Neural cell (in vitro differentiated cells): ENCODE data around the gene AARS1.

ENCODE experiments used
- EP300 ChIP-seq: fragments of 450-650 bp; conservative IDR thresholded peaks from 2 replicates; pipeline ENCODE4 v1.6.1; 2014; ENCODE audit warnings: antibody characterized with exemption, mild to moderate bottlenecking, moderate library complexity; ENCODE audit not compliant: poor library complexity, severe bottlenecking
- EZH2 ChIP-seq: fragments of 200-600, 300-800 bp; shearing (Covaris generic), sonication (generic); IDR thresholded peaks from 2 replicates; pipeline ENCODE4 v1.6.1; 2014; ENCODE audit warnings: antibody characterized with exemption, low read length, borderline replicate concordance, mild to moderate bottlenecking; ENCODE audit not compliant: insufficient read depth, poor library complexity, severe bottlenecking
- MXI1 ChIP-seq: fragments of 450-650 bp; conservative IDR thresholded peaks from 2 replicates; pipeline ENCODE4 v1.6.1; 2014; ENCODE audit warnings: antibody characterized with exemption, mild to moderate bottlenecking; ENCODE audit not compliant: poor library complexity, severe bottlenecking
- POLR2AphosphoS5 ChIP-seq: IDR thresholded peaks from 2 replicates; pipeline ENCODE4 v1.6.1; 2012
- RAD21 ChIP-seq: fragments of 450-650 bp; conservative IDR thresholded peaks from 2 replicates; pipeline ENCODE4 v1.6.1; 2014; ENCODE audit warnings: antibody characterized with exemption, mild to moderate bottlenecking, moderate library complexity
- SMC3 ChIP-seq: fragments of 450-650 bp; conservative IDR thresholded peaks from 2 replicates; pipeline ENCODE4 v1.6.1; 2014; ENCODE audit warnings: antibody characterized with exemption, mild to moderate bottlenecking, moderate library complexity; ENCODE audit not compliant: poor library complexity
- TAF1 ChIP-seq: IDR thresholded peaks from 2 replicates; pipeline ENCODE4 v1.6.1; 2012; ENCODE audit warnings: low read depth
- TF ChIP-seq, protein P1 (sequence below): fragments of 450-650 bp; IDR thresholded peaks from 2 replicates; pipeline ENCODE4 v1.5.1; 2014; ENCODE audit warnings: antibody characterized with exemption, mild to moderate bottlenecking, moderate library complexity; ENCODE audit not compliant: poor library complexity, severe bottlenecking
- TF ChIP-seq, protein P2 (sequence below): IDR thresholded peaks from 2 replicates; pipeline ENCODE4 v1.6.1; 2012; ENCODE audit warnings: borderline replicate concordance

DNA sequence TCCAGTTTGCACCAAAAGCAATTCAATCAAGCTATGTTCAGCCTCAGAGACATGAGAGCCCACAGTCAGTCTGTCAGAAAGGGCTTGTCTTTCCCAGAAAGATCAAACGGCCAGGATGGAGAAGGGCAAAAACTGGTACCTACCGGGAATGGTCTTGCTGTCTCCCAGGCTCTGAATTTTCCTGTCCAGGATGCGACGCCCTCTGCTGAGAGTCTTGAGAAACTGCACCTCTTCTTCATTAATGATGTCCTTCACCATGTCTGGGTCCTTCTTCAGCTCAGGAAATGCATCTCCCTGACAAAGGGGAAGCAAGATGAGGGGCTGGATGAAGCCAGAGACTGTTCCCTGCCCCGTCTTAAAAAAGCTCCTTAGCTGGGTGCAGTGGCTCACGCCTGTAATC lies 21.8 kb downstream of the AARS1 start:
- TF ChIP-seq, protein P1, sequence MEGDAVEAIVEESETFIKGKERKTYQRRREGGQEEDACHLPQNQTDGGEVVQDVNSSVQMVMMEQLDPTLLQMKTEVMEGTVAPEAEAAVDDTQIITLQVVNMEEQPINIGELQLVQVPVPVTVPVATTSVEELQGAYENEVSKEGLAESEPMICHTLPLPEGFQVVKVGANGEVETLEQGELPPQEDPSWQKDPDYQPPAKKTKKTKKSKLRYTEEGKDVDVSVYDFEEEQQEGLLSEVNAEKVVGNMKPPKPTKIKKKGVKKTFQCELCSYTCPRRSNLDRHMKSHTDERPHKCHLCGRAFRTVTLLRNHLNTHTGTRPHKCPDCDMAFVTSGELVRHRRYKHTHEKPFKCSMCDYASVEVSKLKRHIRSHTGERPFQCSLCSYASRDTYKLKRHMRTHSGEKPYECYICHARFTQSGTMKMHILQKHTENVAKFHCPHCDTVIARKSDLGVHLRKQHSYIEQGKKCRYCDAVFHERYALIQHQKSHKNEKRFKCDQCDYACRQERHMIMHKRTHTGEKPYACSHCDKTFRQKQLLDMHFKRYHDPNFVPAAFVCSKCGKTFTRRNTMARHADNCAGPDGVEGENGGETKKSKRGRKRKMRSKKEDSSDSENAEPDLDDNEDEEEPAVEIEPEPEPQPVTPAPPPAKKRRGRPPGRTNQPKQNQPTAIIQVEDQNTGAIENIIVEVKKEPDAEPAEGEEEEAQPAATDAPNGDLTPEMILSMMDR, result peak; percentile 55
- TF ChIP-seq POLR2AphosphoS5 (no peak), EZH2 (no peak), RAD21 (no peak), MXI1 (no peak), TAF1 (no peak), EP300 (no peak), SMC3 (peak; percentile 13)
- TF ChIP-seq, protein P2, sequence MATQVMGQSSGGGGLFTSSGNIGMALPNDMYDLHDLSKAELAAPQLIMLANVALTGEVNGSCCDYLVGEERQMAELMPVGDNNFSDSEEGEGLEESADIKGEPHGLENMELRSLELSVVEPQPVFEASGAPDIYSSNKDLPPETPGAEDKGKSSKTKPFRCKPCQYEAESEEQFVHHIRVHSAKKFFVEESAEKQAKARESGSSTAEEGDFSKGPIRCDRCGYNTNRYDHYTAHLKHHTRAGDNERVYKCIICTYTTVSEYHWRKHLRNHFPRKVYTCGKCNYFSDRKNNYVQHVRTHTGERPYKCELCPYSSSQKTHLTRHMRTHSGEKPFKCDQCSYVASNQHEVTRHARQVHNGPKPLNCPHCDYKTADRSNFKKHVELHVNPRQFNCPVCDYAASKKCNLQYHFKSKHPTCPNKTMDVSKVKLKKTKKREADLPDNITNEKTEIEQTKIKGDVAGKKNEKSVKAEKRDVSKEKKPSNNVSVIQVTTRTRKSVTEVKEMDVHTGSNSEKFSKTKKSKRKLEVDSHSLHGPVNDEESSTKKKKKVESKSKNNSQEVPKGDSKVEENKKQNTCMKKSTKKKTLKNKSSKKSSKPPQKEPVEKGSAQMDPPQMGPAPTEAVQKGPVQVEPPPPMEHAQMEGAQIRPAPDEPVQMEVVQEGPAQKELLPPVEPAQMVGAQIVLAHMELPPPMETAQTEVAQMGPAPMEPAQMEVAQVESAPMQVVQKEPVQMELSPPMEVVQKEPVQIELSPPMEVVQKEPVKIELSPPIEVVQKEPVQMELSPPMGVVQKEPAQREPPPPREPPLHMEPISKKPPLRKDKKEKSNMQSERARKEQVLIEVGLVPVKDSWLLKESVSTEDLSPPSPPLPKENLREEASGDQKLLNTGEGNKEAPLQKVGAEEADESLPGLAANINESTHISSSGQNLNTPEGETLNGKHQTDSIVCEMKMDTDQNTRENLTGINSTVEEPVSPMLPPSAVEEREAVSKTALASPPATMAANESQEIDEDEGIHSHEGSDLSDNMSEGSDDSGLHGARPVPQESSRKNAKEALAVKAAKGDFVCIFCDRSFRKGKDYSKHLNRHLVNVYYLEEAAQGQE, result no peak
